ENCODE measurements around the gene HNRNPH3.

The HNRNPH3 gene

DNA sequence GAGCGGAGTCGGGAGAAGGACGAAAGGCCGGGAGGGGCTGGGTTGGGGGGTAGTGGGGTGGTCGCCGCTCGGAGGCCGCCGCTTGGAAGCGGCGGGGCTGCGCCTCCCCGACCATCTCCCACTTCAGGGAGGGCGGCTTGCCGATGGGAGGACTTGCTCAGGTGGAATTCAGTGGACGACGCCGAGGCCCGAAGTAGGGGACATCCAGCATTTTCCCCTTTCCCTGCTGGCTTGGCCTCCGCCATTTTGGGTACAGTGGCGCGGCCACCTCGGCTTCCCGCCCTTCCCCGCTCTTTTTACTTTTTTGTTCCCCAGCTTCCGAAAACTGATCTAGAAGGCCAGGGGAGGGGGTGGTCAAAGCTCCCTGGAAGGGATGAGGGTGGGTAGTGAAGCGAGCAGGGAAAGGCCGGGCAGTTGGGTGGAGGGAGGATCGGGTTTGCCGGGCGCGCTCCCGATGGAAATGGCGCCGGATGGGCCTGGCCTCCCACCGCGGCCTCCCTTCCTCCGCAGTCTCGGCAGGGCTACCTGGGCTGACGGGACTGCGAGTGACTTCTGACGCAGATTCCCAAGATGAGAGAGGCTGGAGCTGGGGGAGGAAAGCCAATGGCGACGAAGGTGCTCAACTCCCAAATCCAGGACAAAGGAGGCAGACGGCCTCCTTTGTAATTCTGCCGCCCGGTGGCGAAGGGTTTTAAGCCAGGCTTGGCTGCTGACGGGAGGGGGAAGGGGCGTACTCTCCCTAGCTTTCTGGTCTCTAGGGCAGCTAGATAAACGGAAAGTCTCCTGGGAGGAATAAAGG lies 594 bp downstream of the HNRNPH3 start, which contains the start of gene PBLD:
PBLD (minus strand) TSS at position 670 of the 799 bp plus-strand sequence. CDS start 26,084 bp downstream, outside the sequence.
- peak; percentile 48 for DNase-seq

DNA sequence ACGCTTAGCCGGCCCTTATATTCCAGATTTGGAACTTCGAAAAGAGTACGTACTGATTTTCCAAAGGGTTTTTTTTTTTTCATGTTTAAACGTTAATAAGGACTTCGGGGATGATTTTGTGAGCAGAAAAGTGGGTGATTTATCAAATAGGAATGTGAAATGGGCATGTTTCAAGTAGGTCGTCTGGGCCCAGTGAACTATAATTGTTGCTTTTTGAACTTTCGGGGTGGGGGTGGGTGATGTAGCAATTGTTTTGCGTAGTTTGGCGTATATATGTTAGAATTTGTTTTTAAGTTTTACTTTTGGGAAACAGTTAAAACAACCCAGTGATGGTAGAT lies 1.2 kb downstream of the HNRNPH3 start:
- no peak for DNase-seq

DNA sequence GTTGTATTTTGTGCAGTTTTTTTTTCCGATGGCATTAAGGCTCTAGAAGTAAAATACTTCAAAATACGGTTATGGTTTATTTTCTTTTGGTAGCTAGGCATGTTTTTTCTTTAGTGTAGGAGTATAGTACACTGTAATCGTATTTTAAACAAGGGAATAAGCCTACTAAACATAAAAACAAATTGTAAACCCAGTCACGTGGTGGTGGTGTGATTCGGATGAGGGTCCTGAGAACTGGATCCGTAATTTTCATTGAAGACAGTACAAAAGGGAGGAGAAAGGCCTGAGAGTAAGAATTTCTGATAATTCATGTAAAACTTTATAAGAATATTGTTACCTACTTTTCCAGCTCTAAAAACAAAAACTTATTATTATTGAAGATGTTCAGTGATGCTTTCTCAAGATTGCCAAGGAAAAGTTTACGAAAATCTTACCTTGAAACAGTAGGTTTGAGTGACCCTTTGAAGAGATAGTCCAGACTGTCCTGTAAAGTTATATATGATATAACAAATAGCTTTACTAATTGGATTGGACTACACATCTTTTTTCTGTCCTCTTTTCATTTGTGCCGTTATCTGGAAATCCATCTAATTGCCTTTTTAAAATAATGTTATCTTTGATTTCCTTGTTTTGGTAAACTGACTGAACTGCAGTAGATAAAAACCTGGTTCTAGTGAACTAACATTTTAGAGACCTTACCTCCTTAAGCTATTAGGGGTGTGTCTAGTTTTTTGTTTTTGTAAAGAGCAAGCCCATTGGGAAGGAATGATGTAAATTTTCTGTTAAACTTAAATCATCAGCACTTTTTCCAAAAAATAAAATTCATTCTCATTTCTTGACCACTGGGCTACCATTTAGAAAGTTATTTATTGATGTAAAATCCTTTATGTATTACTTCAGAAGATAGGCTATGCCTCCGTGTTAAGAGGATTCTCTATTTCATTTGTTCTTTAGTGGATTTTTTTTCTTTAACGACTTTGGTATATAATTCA lies 1.9 kb downstream of the HNRNPH3 start:
- no peak for DNase-seq

DNA sequence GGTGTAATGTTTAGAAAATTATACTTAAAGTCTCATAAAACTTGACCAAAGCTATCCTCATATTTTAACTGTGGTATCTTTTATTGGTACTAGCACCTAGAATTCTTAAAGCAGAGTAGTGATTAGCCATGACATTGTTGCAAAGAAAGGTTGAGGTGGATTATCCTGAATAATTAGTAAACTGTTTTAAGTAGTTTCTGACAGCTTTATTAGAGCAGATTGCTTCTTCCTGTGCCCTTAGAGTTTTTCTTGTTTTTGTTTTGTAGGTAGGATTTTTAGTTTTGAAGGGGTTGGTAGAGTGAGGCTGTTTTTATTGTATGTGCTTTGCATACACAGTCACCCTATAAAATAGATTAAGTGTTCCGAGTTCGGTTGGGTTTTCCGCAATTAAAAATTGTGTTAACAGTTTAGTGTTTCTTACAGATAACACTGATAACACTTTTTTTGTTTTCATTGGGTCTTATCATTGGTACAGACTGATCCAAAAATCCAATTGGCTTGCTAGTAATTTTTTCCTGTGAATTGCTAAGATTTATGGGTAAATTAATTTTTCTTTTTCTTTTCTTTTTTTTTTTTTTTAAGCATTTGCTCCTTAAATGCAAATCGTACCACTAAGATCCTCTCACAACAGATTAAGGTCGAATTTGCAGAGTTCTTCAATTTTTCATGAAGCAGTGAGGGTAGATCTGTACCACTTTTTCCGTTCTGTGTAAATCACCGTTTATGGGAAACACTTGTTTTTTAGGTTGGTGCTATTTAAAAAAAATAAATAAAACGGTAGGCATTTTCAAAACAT lies 3.0 kb downstream of the HNRNPH3 start:
- no peak for DNase-seq

DNA sequence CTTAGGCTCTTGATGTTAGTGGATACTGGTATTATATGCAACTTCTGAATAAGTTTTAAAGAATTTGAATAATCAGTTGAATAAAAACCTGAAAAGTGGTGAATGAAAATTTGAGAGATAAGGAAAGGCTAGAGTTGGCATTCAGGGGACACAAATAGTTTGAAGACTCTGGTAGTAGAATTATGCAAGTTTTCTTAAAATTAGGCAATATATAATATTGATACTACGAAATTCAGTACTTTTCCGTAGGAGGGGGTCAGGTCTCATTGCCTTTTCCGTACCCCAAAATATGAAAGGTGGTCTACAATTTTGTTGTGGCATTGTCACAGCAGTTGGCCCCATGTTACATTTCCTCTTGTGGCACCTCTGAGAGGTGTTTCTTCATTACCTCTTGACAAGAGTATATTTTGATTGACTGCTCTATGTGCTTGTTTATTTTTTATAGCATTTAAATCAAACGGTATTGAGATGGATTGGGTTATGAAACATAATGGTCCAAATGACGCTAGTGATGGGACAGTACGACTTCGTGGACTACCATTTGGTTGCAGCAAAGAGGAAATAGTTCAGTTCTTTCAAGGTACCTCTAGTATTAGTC lies 5.0 kb downstream of the HNRNPH3 start:
- DNase-seq: no peak

DNA sequence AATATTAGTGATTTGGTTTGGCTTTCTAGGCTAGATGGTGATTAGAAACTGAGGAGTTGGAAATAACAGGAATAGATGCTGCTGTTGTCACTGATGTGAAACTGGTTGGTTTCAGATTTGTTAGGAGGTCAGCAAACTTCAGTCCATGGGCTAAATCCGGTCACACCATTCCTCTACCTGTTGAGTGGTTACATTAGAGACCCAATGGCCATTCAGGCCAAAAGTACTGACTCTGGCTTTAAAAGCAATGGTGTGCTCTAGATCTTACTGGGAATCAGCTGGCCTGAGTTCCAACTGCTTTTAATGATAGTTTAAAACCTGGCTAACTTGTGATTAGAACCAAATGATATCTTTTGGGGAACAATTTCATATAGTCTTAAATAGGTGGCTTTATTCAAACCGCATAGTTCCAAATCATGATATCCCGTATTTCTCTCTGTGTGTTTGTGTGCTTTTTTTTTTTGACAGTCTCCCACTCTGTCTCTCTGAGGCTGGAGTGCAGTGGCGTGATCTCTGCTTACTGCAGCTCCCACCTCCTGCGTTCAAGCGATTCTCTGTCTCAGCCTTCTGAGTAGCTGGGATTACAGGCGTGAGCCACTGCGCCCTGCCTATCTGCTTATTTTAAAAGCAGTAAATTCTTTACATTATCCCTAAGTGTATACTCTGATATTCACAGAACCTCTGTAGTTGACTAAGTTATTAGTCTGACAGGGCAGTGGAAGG lies 8.7 kb downstream of the HNRNPH3 start:
- no peak for DNase-seq

DNA sequence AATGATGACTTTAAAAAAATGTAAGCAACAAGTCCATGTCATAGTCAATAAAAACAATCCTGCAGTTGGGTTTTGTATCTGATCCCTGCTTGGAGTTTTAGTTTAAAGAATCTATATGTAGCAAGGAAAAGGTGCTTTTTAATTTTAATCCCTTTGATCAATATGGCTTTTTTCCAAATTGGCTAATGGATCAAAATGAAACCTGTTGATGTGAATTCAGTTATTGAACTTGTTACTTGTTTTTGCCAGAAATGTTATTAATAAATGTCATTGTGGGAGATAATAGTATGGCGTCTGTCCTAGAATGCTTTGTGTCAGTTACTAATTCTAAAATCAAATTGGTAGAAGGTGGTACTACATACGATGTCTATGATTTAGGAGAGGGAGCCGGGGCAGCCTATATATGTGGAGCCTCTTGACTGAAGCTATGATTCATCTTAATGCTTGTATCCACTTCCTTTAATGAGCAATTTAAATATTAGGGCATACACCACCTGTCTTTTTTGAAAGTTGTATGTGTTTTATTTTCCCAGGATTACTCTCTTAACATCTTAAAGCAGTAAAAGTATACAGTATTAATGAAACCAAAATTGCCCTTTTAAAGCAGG lies 11.1 kb downstream of the HNRNPH3 start:
- no peak for DNase-seq

DNA sequence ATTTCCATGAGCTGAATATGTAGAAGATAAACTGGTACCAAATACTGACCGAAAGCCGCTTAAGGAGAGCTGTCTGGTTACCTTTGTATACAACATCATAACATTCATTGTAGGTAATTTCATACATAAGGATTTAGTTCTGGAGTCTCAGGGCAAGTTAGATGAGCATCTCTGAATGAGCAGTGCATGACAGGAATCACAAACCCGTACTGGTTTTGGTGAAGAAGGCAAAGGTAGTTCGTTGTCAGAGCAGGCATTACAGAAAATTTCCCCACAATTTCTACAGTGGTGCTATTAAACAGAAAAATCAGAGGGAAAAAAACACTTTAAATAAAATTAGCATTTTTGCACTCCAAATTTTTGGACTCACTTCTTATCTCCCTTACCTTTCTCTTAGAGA lies 13.8 kb downstream of the HNRNPH3 start:
- DNase-seq: no peak

DNA sequence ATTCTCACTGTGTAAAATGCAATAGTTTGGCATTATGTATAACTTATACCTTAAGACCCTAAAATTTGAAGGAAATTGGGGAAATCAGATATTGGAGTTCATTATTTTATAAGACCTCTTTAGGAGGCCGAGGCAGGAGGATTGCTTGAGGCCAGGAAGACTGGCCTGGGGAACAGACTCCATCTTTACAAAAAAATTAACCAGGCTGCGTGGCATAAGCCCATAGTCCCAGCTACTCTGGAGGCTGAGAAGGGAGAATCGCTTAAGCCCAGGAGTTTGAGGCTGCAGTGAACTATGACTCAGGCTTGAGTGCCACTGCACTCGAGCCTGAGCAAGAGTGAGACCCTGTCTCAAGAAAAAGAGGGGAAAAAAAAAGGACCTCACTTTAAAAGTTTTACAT lies 14.9 kb downstream of the HNRNPH3 start:
- no peak for DNase-seq

DNA sequence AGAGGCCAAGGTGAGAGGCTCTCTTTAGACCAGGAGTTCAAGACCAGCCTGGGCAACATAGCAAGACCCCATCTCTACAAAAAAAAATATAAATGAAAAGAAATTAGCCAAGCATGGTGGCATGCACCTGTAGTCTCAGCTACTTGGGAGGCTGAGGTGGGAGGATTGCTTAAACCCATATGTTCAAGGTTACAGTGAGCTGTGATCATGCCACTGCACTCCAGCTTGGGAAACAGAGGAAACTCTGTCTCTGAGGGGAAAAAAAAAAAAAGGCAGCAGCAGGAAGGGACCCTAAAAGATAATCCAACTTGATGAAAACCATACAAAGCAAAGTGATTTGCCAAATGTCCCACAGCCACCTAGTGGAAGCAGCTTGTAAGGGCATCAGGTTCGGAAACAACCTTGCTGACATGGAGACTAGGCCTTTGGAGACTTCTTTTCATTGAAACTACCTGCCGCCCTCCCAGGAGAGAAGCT lies 16.4 kb downstream of the HNRNPH3 start:
- DNase-seq: peak; percentile 40

DNA sequence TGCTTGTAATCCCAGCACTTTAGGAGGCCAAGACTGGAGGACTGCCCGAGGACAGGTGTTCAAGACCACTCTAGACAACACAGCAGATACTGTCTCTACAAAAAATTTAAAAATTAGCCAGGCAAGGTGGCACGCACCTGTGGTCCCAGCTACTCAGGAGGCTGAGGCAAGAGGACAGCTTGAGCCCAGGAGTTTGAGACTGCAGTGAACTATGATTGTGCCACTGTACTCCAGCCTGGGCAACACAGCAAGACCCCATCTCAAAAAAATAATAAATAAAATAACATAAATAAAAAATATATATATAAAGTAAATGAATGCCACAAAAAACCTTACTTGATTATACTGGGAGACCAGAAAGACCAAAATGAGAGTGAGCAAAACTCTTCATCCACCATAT lies 21.7 kb downstream of the HNRNPH3 start:
- no peak for DNase-seq

DNA sequence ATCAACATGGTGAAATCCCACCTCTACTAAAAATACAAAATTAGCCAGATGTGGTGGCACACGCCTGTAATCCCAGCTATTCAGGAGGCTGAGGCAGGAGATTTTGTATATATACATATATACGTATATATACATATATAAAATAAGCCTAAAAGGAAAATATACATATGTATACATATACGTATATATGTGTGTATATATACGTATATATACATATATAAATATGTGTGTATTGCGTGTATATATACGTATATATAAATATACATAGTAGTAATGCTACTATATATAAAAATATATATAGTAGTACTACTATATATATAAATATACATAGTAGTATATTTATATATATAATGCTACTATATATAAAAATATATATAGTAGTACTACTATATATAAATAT lies 27.3 kb downstream of the HNRNPH3 start:
- no peak for DNase-seq

DNA sequence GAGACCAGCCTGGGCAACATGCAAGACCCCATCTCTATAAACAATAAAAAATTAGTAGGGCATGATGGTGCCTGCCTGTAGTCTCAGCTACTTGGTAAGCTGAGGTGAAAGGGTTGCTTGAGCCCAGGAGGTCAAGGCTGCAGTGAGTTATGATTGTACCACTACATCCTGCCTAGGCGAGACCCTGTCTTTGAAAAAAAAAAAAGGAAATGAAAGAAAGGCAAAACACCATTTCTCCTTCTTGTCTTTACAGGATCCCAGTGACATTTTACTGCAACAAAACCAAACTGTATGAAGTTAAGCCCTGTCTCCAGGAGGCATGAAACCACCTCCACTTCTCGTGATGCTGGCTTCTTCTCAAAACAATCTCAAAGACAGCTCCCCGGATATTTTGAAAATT lies 30.7 kb downstream of the HNRNPH3 start:
- no peak for DNase-seq

DNA sequence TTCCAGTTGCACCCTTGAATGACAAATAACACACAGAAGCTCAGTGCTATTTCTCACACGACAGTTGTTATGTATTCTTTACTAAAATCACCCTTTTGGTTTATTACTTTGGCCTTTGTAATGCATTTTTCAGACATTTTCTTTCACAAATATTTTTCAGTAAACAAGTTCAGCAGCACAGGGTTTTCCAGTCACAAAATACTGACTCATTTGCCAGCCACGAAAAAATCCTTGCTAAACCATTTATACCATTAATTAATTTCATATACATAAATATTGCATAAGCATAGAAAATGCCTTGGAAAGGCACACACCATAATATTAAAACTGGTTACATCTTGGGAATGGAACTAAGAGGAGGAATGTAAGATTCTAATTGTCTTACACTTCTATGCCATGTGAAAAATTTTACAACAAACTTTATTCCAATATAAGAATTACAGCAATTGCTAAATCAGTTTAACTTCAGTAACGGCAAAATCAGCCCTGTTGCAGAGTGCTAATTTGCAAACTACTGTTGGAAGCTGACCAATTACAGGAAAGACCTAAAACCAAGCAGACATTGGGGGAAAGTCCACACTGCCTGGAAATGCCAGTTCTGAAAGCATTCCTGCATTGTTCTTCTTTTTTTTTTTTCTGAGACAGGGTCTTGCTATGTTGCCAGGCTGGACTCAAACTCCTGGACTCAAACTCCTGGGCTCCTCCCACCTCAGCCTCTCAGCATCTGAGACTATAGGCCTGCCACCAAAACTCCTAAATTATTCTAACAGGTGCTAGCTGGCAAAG lies 32.4 kb downstream of the HNRNPH3 start:
- DNase-seq: no peak

DNA sequence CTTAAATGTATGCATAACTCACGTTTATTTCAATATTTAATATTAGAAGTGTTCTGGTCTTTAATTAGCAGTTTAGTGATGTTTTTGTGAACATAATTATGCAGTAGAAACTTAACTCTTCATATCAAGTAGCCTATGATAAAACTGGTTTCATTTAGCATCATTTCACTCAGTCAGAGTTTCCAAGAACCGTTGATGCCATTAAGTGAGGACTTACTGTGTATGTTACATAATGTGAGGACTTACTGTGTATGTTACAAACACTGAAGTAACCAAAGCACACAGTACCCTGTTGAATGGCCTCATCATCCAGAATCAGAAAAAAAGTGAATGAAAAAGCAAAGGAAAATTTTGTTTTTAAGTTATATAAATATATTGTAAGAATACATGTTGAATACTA lies 33.7 kb downstream of the HNRNPH3 start:
- no peak for DNase-seq

DNA sequence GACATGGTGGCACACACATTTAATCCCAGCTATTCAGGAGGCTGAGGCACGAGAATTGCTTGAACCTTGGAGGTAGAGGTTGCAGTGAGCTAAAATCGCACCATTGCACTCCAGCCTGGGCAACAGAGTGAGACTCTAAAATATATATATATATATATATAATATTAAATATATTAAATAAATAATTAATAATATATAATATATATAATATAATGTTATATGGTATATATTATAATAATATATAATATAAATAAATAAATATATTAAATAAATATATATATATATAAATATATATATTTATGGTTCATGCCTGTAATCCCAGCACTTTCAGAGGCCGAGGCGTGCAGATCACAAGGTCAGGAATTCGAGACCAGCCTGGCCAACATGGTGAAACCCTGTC lies 34.7 kb downstream of the HNRNPH3 start:
- DNase-seq: no peak

DNA sequence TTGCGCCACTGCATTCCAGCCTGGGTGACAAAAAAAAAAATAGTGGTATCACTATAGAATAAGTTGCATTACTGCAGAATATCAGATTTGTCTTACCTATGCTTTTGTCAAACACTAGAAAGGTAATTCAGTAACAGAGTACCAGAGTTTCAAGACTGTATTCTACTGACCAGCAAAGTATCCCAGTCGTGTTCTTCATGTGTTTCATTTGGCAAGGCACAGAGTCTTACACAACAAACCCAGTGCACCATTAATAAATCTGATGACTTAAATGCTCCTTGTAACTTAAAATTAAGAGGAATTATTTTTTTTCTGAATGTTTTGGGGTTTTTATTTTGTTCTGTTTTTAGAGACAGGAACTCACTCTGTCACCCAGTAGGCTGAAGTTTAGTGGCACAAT lies 35.3 kb downstream of the HNRNPH3 start:
- no peak for DNase-seq

DNA sequence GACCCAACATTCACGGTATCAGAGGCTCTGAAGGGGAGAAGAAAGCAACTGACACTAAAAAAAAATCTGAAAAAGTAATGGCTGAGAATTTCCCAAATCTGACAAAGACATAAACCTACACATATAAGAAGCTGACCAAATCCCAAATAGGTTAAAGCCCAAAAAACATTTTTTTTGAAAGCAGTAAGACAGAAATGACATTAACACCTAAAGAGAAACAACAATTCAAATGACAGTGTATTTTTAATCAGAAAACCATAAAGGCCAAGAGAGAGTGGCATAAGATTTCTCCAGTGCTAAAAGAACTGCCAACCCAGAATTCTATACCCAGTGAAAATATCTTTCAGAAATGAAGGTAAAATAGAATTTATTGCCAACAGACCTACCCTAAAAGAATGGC lies 39.7 kb downstream of the HNRNPH3 start:
- no peak for DNase-seq

DNA sequence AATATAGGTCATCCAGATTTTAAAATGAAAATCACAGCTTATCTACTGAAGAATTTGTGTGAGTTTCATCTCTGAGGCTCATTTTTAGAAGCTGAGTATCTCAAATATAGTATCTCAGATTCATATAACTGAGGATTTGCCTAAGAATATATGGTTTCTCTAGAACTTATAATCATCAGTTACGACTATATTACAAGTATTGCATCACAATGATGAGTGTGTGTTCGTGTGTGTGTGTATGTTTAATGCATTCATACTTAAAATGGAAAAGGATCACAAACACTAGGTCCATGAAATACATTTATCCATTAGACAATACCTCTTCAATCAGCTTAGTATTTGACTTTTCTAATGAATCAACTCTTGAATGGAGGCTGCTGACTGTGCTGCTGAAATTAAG lies 53.9 kb downstream of the HNRNPH3 start:
- DNase-seq: no peak
